D721Med (cell line): ENCODE data around the gene HSF2BP.
"Not testable (repeated sequence)": the region's sequence is repeated elsewhere in the genome, so short reads cannot be mapped to it uniquely, and the experiment has no call there.

Experiments used
- DNase-seq: peaks from one replicate; pipeline ENCODE4 v3.0.0; 2011; ENCODE audit warnings: low spot score; ENCODE audit not compliant: insufficient read length
- FAIRE-seq: peaks from 2 replicates; lab custom pipeline; 2011; peaks lifted over from hg19 to GRCh38; lab: Jason Lieb, UNC
- TF ChIP-seq, protein P1 (sequence below): IDR thresholded peaks from 2 replicates; pipeline ENCODE4 v1.5.1; 2012; ENCODE audit warnings: mild to moderate bottlenecking, control low read depth; ENCODE audit not compliant: insufficient read depth; ENCODE audit errors: missing control alignments

HSF2BP gene

DNA sequence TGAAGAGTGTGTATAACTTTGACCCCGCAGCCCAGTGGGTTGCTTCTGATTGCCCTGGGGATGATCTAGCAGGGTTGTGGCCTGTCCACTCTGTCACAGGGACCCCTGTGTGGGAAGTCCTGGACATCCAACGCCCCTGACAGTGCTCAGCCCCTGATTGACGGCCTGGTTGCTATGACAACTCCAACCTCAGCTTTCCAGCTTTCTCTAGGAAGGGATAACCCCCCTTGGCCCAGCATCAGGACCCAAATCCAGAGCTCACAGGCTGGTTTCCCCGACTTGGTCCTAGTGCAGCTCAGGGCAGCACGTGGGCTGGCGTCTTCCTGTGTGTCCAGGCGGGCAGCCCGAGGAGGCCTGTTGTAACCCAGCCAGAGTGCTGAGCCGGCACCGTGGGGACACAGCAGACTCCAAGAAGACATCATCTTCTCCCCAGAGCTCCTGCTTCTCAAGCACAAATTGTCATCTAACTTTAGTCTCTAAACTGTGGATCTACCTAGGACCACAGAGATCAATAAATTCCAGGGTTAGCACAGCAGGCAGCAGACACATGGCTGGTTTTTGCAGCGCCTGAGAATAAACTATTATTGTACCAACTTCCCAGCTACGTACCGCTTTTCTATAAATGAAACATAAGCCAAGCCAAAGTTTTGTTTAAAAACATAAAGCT lies 40.8 kb upstream of the HSF2BP start:
- FAIRE-seq (no peak), DNase-seq (no peak)
- TF ChIP-seq, protein P1, sequence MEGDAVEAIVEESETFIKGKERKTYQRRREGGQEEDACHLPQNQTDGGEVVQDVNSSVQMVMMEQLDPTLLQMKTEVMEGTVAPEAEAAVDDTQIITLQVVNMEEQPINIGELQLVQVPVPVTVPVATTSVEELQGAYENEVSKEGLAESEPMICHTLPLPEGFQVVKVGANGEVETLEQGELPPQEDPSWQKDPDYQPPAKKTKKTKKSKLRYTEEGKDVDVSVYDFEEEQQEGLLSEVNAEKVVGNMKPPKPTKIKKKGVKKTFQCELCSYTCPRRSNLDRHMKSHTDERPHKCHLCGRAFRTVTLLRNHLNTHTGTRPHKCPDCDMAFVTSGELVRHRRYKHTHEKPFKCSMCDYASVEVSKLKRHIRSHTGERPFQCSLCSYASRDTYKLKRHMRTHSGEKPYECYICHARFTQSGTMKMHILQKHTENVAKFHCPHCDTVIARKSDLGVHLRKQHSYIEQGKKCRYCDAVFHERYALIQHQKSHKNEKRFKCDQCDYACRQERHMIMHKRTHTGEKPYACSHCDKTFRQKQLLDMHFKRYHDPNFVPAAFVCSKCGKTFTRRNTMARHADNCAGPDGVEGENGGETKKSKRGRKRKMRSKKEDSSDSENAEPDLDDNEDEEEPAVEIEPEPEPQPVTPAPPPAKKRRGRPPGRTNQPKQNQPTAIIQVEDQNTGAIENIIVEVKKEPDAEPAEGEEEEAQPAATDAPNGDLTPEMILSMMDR: no peak

DNA sequence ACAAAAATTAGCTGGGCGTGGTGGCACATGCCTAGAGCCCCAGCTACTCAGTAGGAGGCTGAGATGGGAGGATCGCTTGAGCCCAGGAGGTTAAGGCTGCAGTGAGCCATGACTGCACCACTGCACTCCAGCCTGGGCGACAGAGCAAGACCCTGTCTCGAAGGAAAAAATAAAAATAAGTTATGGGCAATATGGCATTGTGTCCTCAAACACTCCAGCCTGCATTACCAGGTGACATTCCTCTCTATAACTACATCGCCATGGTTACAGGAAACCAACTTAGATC lies 40.1 kb upstream of the HSF2BP start:
- not testable (repeated sequence) for FAIRE-seq, DNase-seq

DNA sequence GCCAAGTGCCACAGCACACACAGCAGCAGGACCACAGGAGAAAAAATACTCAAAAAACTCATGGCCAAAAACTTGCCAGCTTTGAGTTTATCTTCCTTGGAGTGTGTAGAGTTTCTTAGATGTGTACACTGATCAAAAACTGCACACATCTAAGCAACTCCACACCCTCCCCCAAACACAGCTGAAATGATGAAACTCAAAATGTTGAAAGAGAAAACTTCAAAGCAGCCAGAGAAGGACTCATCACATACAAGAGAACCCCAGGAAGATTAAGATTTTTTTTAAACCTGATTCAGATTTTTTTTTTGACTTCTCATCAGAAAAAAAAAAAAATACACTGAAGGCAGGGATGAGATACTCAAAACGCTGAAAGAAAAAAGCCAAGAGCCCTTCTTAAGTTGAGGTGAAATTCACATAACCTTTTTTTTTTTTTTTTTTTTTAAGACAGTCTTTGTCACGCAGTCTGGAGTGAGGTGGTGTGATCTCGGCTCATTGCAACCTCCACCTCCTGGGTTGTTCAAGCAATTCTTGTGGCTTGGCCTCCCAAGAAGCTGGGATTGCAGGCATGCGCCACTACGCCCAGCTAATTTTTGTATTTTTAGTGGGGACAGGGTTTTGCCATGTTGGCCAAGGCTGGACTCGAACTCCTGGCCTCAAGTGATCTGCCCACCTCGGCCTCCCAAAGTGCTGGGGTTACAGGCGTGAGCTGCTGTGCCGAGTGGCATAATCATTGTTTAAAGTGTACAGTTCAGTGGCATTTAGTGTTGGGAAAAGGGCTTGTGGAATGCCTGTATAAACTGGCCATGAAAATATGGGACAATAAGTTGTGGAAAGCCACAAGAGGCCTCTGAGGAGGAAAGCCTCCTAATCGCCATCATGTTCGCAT lies 38.7 kb upstream of the HSF2BP start:
- no peak for FAIRE-seq
- TF ChIP-seq, protein P1: no peak
- no peak for DNase-seq

DNA sequence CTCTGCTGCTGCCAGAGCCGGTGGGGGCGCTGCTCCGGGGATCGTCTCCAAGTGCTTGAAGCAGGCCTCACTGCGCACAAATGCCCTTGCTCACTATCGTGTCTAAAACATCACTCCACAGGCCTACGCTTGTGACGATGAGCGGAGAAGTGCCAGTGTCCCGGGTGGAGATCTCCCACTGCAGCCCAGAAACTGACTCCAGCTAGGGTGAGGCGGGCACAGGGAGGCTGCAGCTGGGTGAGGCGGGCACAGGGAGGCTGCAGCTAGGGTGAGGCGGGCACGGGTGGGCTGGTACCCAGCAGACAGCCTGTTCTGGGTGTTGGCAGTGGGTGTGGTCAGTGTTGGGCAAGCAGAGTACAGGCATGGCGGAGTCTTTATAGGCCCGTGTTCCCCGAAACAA lies 36.9 kb upstream of the HSF2BP start:
- FAIRE-seq: no peak
- DNase-seq: no peak
- TF ChIP-seq, protein P1: no peak

DNA sequence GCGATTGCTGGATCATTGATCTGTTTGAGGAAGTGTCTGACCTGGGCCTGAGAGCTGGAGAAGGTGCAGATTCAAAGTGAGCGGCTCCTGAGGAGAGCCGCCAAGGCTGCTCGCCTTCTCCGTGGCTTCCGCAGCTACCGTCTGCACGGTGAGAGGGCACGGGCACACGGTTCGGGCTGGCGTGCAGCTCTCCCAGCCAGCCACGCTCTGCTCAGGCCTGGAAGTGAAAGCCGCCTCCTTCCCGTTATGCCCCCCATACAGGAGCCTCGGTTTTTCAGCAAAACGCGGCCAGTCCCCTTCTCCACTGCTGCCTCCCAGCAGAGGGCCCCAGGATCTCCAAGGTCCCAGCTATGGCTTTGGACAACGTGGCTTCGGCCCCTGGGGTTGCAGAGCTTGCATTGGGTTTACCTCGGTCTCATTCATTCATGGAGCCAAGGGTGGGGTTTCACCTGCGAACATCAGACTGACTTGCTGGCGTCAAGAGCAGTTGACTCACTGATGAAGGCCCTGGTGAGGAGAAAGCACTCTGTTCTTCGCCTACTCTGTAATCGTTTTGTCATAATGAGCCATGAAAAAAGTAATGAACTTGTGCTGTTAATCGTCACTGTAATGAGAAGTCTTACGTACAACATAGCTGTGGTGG lies 35.3 kb upstream of the HSF2BP start:
- no peak for FAIRE-seq
- DNase-seq: no peak
- TF ChIP-seq, protein P1: no peak

DNA sequence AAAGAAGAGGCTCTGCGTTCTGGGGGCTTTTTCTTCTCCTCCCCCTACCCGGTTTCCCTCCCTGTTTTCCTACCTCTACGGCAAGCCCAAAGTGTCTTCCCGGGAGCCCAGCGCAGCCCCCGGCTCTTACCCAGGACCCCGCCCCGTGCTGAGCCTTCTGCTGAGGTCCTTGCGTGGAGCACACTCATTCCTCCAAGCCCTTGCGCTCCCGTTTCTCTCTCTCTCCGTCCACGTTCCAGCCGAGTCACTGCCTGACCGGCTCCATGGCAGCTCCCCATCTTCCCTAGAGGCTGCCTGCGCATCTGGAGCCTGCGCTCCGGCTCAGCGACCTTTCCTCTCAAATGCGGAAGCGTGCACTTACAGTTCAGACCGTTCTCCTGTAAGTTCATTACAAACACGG lies 34.7 kb upstream of the HSF2BP start:
- FAIRE-seq (no peak), DNase-seq (no peak)
- TF ChIP-seq, protein P1: no peak

DNA sequence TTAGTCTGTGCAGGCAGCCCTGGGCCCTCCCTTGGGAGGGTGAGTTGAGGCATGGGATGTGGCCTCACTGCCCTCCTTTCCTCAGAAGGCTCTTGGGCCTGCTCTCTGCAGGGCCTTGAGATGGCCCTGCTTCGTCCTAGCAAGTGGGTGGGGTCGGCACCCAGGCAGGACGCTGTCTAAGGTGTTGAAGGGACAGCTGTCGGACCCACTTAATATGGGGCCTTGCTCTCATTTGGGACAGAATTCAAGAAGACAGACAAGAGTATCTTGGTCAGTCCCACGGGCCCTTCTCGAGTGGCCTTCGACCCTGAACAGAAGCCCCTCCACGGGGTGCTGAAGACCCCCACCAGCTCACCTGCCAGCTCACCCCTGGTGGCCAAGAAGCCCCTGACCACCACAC lies 33.7 kb upstream of the HSF2BP start:
- DNase-seq: no peak
- TF ChIP-seq, protein P1: no peak
- FAIRE-seq: no peak
